ENCODE results near the gene SETD6. TPM values are rescaled to one million over a fixed set of nuclear protein-coding genes. Genes with fewer than 3 reads are reported as not detected.

SETD6 gene
- total RNA-seq, 2 donors from 2014 or later, result 37.2 to 42.3 TPM

Other genes with a start within 250 kb of the SETD6 start
- not detected for gene PRSS54, start 220.5 kb upstream of the SETD6 start, total RNA-seq
- gene GINS3, start 123.0 kb upstream of the SETD6 start, total RNA-seq, result 10 to 100 TPM; 10.5 to 14.7 TPM
- gene NDRG4, start 15.4 kb upstream of the SETD6 start, total RNA-seq, result 10 to 100 TPM; 81.9 to 95.9 TPM
- 100 to 1,000 TPM; 253 to 263 TPM for gene CNOT1, start 114.3 kb downstream of the SETD6 start, total RNA-seq
- gene SLC38A7, start 169.3 kb downstream of the SETD6 start, total RNA-seq, result 10 to 100 TPM; 42.5 to 53.8 TPM
- gene GOT2, start 218.8 kb downstream of the SETD6 start, total RNA-seq, result 100 to 1,000 TPM; 106 to 128 TPM